ENCODE data around the gene CEP70.
"Not testable (repeated sequence)": the region's sequence is repeated elsewhere in the genome, so short reads cannot be mapped to it uniquely, and the experiment has no call there.

The CEP70 gene

GRCh38 chr3:138573138-138573537 lies 20.9 kb downstream of the CEP70 start:
- H3K27ac ChIP-seq (replicated peaks), result no peak overlapping the region
- no peak overlapping the region for H3K4me3 ChIP-seq (replicated peaks; ENCODE audit: insufficient read depth, low read length)
- no peak for TF ChIP-seq SPI1 (IDR thresholded peaks at IDR 0.05; ENCODE audit: borderline replicate concordance, low read depth)
- TF ChIP-seq, protein P1, sequence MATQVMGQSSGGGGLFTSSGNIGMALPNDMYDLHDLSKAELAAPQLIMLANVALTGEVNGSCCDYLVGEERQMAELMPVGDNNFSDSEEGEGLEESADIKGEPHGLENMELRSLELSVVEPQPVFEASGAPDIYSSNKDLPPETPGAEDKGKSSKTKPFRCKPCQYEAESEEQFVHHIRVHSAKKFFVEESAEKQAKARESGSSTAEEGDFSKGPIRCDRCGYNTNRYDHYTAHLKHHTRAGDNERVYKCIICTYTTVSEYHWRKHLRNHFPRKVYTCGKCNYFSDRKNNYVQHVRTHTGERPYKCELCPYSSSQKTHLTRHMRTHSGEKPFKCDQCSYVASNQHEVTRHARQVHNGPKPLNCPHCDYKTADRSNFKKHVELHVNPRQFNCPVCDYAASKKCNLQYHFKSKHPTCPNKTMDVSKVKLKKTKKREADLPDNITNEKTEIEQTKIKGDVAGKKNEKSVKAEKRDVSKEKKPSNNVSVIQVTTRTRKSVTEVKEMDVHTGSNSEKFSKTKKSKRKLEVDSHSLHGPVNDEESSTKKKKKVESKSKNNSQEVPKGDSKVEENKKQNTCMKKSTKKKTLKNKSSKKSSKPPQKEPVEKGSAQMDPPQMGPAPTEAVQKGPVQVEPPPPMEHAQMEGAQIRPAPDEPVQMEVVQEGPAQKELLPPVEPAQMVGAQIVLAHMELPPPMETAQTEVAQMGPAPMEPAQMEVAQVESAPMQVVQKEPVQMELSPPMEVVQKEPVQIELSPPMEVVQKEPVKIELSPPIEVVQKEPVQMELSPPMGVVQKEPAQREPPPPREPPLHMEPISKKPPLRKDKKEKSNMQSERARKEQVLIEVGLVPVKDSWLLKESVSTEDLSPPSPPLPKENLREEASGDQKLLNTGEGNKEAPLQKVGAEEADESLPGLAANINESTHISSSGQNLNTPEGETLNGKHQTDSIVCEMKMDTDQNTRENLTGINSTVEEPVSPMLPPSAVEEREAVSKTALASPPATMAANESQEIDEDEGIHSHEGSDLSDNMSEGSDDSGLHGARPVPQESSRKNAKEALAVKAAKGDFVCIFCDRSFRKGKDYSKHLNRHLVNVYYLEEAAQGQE (IDR thresholded peaks at IDR 0.05; ENCODE audit: insufficient replicate concordance, low read depth), result no peak
- TF ChIP-seq GABPA (IDR thresholded peaks at IDR 0.05; ENCODE audit: low read depth), result no peak
- no peak for TF ChIP-seq POLR2AphosphoS5 (IDR thresholded peaks at IDR 0.05; ENCODE audit: low read depth)
- TF ChIP-seq CTCF (IDR thresholded peaks at IDR 0.05; ENCODE audit: insufficient read depth, low read length), result no peak
- no peak for DNase-seq (ENCODE audit: low read depth in 1 of 2, low spot score in 1 of 2)
- H3K27me3 ChIP-seq (ENCODE audit: insufficient read depth, poor library complexity, severe bottlenecking), result no peaks in the 10 kb centered on the region

DNA sequence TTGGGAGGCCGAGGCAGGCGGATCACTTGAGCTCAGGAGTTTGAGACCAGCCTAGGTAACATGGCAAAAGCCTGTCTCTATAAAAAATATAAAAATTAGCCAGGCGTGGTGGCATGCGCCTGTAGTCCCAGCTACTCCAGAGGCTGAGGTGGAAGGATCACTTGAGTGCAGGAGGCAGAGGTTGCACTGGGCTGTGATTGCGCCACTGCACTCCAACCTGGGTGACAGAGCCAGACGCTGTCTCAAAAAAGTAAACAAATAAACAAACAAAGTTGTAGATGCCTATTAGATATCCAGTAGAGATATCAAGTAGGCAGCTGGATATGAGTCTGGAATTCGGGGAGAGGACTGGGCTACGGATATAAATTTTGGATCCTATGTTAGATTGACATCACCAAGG lies 24.4 kb downstream of the CEP70 start:
- H3K27me3 ChIP-seq (ENCODE audit: insufficient read depth, poor library complexity, severe bottlenecking); H3K27ac ChIP-seq (replicated peaks); DNase-seq (ENCODE audit: low read depth in 1 of 2, low spot score in 1 of 2); H3K4me3 ChIP-seq (replicated peaks; ENCODE audit: insufficient read depth, low read length): not testable (repeated sequence)

- TF ChIP-seq CTCF (IDR thresholded peaks at IDR 0.05; ENCODE audit: insufficient read depth, low read length) (no peak), SPI1 (IDR thresholded peaks at IDR 0.05; ENCODE audit: borderline replicate concordance, low read depth) (no peak), POLR2AphosphoS5 (IDR thresholded peaks at IDR 0.05; ENCODE audit: low read depth) (no peak), GABPA (IDR thresholded peaks at IDR 0.05; ENCODE audit: low read depth) (no peak)
- TF ChIP-seq, protein P1 (IDR thresholded peaks at IDR 0.05; ENCODE audit: insufficient replicate concordance, low read depth), result no peak
- no peak for DNase-seq (ENCODE audit: low read depth in 1 of 2, low spot score in 1 of 2)
Observed at GRCh38 chr3:138569090-138569489, 25.0 kb downstream of the CEP70 start.

GRCh38 chr3:138567403-138567802 lies 26.7 kb downstream of the CEP70 start:
- H3K4me3 ChIP-seq (replicated peaks; ENCODE audit: insufficient read depth, low read length), result no peak overlapping the region
- no peak for TF ChIP-seq CTCF (IDR thresholded peaks at IDR 0.05; ENCODE audit: insufficient read depth, low read length)
- no peak for TF ChIP-seq GABPA (IDR thresholded peaks at IDR 0.05; ENCODE audit: low read depth)
- TF ChIP-seq SPI1 (IDR thresholded peaks at IDR 0.05; ENCODE audit: borderline replicate concordance, low read depth), result no peak
- TF ChIP-seq POLR2AphosphoS5 (IDR thresholded peaks at IDR 0.05; ENCODE audit: low read depth), result no peak
- TF ChIP-seq, protein P1 (IDR thresholded peaks at IDR 0.05; ENCODE audit: insufficient replicate concordance, low read depth), result no peak
- no peak for DNase-seq (ENCODE audit: low read depth in 1 of 2, low spot score in 1 of 2)
- no peaks in the 10 kb centered on the region for H3K27me3 ChIP-seq (ENCODE audit: insufficient read depth, poor library complexity, severe bottlenecking)
- H3K27ac ChIP-seq (replicated peaks), result no peak overlapping the region

More at GRCh38 chr3:138569090-138569489, 25.0 kb downstream of the CEP70 start:
- no peak overlapping the region for H3K27ac ChIP-seq (replicated peaks)
- no peak overlapping the region for H3K4me3 ChIP-seq (replicated peaks; ENCODE audit: insufficient read depth, low read length)
- H3K27me3 ChIP-seq (ENCODE audit: insufficient read depth, poor library complexity, severe bottlenecking), result no peaks in the 10 kb centered on the region

DNA sequence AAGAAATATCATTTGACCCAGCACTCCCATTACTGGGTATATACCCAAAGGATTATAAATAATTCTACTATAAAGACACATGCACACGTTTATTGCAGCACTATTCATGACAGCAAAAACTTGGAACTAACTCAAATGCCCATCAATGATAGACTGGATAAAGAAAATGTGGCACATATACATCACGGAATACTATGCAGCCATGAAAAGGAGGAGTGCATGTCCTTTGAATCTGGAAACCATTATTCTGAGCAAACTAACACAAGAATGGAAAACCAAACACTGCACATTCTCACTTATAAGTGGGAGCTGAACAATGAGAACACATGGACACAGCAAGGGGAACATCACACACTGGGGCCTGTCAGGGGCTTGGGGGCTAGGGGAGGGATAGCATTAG lies 27.8 kb downstream of the CEP70 start:
- H3K4me3 ChIP-seq (replicated peaks; ENCODE audit: insufficient read depth, low read length); H3K27ac ChIP-seq (replicated peaks); DNase-seq (ENCODE audit: low read depth in 1 of 2, low spot score in 1 of 2); H3K27me3 ChIP-seq (ENCODE audit: insufficient read depth, poor library complexity, severe bottlenecking): not testable (repeated sequence)

DNA sequence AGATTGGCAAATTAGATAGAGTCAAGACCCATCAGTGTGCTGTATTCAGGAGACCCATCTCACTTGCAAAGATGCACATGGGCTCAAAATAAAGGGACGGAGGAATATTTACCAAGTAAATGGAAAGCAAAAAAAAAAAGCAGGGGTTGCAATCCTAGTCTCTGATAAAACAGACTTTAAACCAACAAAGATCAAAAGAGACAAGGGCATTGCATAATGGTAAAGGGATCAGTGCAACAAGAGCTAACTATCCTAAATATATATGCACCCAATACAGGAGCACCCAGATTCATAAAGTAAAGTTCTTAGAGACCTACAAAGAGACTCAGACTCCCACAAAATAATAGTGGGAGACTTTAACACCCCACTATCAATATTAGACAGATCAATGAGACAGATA lies 31.2 kb downstream of the CEP70 start:
- not testable (repeated sequence) for DNase-seq (ENCODE audit: low read depth in 1 of 2, low spot score in 1 of 2); H3K27ac ChIP-seq (replicated peaks); H3K4me3 ChIP-seq (replicated peaks; ENCODE audit: insufficient read depth, low read length); H3K27me3 ChIP-seq (ENCODE audit: insufficient read depth, poor library complexity, severe bottlenecking)
